T-helper 1 cell treated with Interleukin-12 subunit alpha and Interleukin-12 subunit beta and Interleukin-4 antibody, amounts not matched to agents 30 ng/mL and 1 ng/mL, for 36 hours (primary cell): Measurements from ENCODE around the gene DIS3L2. TPM values are rescaled to one million over a fixed set of nuclear protein-coding genes. Genes with fewer than 3 reads are reported as not detected.
"Not testable (repeated sequence)": the region's sequence is repeated elsewhere in the genome, so short reads cannot be mapped to it uniquely, and the experiment has no call there.

Source experiments
- intact Hi-C: fragments of 100-400 bp; cut with micrococcal nuclease; formaldehyde crosslinking; loops from one replicate; pipeline ENCODE4 v1.15.1; 2024
- total RNA-seq: library from RNA; stranded (reverse); gene quantifications from 2 replicates; pipeline ENCODE4 v1.2.3, GENCODE V29; 2022

The DIS3L2 gene
- total RNA-seq, 1 donor from 2014 or later, result 45.6 TPM

DNA sequence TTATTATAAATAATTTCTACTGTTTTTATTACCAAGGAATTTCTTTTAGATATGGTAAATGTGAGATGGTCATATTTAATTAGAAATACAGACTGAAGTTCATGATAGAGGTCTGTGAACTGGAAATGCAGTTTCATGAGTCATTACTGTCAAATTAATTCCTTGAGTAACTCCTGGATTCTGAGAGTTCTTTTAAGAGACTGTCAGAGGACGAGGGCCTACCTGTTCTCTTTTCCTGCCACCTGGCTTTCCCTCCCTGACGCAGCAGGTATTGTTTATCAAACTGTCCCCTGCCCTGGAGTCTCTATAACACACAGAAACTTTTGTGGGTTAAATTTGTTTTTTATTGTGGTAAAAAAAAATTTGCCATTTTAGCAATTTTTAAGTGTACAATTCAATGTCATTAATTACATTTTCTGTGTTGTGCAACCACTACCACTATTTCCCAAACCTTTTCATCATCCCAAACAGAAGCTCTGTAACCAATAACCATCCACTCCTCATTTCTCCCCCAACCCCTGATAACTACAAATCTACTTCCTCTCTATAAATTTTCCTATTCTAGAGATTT is 142.6 kb downstream of the DIS3L2 start:
- intact Hi-C loops, result no loop called here

DNA sequence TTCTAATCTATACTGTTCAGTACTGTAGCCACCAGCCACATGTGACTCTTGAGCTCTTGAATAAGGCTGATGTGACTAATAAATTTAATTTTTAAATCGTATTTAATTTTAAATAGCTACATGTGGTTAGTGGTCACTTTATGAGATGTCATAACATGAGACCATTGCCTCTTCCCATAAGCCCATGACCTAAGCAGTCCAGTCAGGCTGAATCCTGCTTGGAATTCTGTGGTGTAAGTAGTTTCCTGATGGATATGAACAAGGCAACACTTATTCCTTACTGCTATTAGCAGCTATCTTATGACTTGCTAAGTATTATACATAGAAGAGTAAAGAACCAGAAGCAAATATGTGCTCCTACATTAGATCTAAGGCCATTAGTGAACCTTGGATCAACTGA is 150.0 kb downstream of the DIS3L2 start:
- intact Hi-C loops, result no loop called here

DNA sequence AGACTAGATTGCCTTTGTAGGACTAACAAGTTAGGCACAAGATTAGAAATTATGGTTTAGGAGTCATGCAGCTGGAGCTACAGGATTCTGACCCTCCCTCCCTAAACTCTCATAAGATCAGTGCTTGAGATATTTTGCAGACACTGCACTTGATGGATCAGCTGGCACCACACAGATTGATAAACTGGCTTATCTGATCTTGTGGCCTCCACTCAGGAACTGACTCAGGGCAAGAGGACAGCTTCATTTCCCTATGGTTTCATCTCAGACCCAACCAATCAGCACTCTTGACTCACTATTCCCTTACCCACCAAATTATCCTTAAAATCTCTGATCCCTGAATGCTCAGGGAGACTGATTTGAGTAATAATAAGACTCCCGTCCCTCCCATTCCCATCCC is 152.3 kb downstream of the DIS3L2 start:
- intact Hi-C loops, result no loop called here

DNA sequence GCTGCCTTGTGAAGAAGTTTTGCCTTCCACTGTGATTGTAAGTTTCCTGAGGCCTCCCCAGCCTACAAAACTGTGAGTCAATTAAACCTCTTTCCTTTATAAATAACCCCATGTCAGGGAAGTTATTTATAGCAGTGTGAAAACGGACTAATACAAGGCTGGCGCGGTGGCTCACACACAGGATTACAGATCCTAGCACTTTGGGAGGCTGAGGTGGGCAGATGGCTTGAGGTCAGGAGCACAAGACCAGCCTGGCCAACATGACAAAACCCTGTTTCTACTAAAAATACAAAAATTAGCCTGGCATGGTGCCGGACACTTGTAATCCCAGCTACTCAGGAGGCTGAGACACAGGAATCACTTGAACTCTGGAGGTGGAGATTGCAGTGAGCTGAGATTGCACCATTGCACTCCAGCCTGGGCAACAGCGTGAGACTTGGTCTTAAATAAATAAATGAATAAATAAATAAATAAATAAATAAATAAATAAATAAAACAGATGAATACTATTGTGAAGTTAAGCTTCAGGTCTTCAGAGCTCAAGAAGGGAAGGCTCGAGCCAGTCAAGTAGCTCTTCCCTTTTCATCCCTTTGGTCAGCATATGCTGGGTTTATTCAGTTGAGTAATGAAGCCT is 154.3 kb downstream of the DIS3L2 start:
- intact Hi-C loops, result not testable (repeated sequence)

DNA sequence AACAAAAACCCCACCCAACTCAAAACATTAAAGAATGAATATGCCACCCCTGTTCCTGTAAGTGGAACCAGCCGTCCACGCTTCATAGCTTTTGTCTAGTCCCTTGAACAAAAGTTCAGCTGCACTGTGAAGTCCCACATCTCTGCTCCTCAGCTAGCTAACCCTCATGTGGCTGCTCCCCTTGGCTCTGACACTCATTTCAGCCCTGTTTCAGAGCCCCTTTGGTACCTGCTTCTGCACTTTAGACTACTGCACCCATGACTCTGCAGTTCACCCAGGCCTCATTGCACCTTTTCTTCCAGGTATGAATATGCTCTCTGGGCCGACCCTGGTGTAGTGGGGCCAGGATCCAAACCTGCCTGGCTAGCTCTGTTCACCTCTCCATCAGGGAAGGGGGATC is 155.3 kb downstream of the DIS3L2 start:
- intact Hi-C loops, result no loop called here

DNA sequence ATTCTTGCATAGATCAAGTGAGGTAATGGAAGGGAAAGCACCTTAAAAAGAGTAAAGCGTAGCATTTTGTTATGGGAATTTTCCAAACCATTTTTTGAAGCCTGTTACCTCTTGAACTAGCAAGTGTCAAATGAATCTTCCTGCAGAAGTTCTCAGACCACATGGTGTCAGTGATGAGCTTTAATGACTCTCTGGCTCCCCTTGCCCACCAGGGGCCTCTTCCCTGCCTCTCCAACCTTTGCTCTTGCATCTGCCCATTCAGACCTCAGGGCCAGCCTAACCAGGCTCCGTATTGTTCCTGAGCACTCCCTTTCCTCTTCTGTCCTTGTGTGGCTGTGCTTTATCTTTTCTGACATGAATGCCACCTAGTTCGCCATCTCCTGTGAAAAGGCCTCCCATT is 155.9 kb downstream of the DIS3L2 start:
- intact Hi-C loops, result no loop called here

DNA sequence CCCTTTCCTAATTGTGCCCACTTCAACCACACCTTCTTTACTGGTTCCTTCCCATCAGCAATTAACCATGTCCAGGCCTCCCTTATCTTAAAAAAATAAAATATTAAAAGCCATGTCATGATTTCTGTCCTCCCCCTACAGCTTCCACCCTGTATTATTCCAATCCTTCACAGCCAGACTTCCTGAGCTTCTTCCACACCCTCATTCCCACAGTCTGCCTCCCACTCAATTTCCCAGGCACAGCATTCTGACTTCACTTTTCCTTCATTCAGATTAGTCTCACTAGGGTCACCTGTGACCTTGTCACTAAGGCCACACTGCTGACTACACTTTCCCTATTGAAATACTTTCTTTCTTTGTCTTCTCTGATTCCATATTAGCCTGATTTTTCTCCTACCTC is 159.4 kb downstream of the DIS3L2 start:
- intact Hi-C loops, result no loop called here

DNA sequence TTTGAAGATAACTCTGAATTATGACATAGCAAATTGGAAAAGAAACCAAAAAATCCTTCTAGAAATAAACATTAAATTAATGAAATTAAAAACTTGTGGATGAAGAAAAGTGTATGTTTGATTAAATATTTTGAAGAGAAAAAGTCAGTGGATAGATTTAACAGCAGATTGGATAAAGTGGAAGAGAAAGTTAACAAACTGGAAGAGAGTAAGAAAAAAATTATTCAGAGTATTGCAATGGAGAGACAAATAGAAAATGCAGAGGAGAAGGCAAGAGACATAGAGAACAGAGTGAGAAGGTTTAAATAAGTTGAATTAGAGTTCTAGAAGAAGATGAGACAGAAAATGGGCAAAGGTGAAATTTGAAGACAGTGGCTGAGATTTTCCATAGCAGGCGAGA is 162.8 kb downstream of the DIS3L2 start:
- intact Hi-C loops, result no loop called here

DNA sequence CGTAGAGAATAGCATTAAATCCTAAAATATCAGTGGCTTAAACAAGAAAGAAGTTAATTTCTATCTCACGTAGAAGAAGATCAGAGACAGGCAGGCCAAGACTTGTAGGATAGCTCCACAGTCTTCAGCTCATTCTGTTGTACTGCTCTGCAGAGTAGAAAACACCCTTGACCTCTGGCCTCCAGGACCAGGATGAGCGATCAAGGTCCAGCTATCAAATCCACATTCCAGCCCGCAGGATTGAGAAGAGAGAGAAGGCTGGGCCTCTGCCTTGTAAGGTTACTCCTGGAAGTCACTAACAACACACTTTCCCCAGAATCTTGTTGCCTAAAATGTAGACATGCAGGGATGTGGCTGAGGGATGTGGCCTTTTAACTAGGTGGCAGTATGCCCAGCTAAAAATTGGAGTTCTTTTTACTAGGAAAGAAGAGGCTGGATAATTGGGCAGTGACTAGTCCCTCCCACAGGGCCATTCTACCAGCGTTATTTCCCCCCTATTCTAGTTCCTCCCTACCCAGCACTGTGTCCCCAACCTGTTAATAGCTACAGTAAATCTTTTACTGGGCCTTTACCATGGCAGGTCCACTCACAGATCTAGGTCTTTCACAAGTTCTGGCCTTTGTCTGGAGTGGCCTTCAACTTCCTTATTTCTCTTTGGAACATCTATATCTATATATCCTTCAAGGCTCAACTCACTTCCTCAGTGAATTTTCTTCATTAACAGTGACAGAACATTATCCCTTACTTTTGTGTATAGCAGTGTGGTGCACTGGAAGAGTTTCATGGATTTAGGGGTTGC is 165.0 kb downstream of the DIS3L2 start:
- intact Hi-C loops, result no loop called here

DNA sequence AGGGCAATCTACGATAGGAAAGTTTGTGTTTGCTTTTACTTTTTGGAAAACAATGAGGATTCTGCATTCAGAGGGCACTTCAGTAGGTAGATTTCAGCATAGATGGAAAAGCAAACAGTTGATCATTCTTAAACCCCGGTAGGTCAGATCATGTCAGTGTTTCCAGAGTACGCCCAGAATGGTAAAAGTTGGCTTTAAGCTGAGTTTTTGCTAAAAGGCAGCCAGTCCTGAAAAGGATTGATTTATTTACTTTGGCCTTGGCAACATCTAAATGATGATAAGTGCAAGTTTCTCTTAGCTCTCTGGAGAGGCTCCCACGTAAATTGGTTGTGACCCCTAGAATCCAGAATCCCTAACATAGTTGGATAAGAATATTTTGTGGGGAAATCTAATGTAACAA is 168.0 kb downstream of the DIS3L2 start:
- intact Hi-C loops, result no loop called here

DNA sequence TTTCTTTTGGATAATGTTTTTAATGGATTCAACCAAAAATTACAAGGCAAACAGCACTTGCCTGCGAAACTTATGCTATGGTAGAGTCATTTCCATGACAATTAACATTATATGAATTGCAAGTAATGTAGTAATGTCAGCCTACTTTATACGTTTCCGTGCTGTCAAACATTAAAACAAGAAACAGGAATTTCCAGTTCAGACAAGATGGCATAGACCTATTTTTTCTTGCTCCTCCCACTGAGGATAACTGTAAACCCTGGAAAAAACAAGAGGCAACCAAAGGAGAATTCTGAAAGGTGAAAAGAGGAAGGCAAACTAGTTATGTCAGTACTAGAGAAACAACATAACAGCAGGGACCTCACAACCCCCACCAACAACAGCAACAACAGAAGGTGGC is 170.7 kb downstream of the DIS3L2 start:
- intact Hi-C loops, result no loop called here

DNA sequence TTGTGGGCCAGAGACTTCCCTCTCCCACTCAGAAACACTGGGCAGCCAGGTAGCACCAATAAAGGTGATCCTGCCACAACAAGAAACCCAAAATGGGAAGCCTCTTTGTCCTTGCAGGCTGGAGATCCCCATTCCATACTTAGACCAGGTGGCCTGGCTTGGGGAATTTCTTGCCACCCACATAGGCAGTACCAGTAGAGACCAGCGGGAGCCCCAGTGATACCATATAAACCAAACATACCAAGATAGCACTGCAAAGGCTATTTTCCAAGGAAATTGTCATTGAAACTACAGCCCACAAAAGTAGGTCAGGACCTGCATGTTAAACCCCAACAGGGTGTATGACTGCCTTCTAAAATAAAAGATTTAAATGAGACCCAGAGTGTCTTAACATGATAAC is 171.6 kb downstream of the DIS3L2 start:
- intact Hi-C loops, result no loop called here

DNA sequence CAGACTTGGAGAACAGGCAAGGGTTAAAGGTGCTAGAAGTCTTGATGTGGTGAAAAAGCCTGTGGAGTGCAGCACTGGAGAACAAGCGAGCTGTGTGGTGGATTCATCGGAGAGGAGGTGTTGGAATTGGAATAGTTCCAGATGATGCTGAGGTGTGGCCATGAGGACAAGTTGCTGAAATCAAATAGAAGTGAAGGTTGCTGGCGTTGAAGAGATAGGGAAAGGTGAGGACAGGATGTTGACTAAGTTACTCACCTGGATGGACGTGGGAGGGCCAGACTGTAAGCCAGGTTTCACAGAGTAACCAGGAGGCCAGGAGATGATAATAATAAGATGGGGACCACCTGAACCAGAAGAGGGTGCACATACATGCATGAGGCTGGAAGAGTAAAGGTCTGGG is 173.4 kb downstream of the DIS3L2 start:
- intact Hi-C loops, result no loop called here

DNA sequence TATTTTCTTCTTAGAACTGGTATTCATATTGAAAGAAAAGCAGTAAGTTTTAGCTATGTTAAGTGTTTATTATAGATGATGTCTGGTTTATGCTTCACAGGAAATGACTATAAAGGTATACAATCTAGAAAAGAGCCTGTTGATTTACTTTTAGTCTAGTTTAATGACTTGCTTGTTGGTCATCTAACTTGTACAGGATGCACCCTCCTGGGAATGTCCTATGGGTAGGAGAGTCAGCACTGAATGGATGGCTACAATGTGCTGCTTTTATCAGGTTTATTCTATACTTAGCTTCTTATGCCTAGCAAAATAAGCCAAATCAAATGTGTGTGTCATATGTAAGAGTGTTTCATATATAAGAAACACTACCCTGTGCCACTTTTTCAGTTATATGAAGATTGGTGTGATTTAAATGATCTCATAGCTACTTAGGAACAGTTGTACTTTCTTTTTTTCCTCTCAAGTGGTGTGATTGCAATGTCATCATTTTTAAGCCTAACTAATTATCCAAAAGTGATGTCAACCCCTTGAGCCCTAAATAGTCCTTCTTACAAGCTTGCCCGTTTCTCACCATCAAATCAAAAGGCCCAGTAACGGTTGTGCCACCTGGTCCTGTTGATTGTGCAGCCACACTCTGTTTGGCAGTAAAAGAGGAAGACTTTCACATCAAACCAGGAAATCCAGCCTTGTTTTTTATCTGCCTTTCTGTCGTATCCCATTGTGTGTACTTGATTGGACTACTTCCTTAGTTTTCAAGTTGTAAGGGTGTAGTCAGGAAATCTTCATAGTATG is 176.0 kb downstream of the DIS3L2 start:
- intact Hi-C loops, result loop anchor here (2.0 kb wide), 1 partner anchor 211 kb away; the partner anchor contains the start of gene NPPC

DNA sequence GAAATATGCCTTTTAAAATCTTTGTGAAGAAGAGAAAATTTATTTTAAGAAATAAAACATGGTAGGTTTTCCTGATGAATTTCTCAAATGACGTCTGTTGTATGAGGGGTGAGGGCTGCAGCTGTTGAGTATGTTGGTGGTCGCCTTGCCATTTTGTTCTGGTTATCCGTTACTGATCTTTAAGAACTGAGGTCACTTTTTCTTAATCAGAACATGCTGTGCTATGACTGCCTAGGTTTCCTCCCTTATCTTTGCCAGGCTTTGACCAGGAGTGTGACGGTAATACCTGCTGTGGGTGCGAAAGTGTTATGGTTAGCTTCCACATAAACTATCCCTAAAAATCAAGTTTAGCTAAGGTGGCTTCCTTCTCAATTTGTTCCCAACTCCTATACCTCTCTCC is 176.9 kb downstream of the DIS3L2 start:
- intact Hi-C loops, result loop anchor here (2.0 kb wide), 1 partner anchor 212 kb away; the partner anchor contains the start of gene NPPC

DNA sequence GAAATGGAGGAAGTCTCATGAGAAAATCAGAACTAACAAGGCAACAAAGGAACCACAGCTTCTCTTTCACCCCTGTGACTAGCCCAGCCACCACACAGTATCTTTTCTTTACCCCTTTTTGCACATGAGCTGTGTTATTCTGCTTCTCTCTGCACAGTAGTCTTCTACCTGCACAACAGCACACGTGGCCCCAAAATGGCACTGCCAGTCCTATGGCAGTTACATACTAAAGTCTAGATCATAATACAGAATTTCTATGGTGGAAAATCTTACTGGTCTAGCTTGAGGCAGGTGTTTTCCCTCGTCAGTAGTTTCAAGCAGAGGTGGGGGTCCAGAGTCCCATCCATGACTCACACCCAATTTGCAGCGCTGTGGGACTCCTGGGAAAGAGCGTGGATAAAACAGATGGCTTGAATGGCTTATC is 177.7 kb downstream of the DIS3L2 start:
- intact Hi-C loops, result loop anchor here (2.0 kb wide), 1 partner anchor 212 kb away; the partner anchor contains the start of gene NPPC

DNA sequence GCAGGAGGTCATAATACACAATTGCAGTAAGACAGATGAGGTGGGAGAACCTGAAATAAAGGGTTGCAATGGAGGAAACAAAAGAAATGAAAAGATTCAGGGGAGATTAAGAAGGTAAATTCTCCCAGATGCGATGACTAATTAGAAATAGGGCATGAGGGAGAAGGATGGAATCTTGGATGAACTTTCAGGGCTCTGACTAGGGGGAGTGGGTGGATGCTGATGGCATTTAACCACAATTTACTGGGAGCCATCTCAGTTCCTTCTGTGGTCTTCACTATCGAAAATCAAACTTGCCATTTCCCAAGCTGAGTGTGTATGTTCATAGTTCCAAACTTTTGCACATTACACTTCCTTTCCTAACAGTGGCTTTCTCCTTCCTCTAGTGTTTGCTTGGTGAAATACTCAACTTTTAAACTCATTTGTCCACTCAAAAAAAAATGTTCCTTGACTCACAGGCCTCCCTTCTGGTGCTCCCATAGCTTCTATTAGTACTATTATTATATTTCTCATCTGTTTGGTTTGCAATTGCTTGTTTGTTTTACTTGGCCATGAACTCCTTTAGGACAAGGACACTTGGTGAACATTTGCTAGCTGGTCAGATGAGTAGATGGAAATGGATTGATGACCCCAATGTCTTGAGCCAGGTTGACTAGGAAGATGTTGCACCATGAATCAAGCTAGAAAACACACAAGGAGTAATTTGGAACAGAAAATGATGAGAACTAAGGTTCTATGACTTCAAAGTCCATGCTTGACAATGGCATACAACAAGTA is 178.5 kb downstream of the DIS3L2 start:
- intact Hi-C loops, result loop anchor here (2.0 kb wide), 1 partner anchor 213 kb away; the partner anchor contains the start of gene NPPC

DNA sequence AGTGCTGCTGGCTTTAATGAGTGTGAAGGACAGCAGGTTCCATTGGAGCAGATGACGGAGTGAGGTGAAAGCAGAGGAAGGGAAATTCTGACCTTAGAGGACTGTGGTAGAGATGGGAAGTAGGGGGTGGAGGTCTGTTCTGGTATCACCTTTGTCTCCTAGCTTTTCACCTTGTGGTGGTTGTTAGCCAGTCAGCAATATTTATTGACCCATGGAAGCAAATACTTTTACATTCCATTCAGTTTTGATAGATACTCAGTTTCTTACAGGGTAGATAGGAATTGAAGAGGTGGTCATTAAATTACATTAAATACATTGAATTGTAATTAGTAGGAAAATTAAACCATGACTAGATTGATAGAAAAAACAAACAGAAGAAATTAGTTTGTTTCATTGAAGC is 180.1 kb downstream of the DIS3L2 start:
- intact Hi-C loops, result no loop called here

DNA sequence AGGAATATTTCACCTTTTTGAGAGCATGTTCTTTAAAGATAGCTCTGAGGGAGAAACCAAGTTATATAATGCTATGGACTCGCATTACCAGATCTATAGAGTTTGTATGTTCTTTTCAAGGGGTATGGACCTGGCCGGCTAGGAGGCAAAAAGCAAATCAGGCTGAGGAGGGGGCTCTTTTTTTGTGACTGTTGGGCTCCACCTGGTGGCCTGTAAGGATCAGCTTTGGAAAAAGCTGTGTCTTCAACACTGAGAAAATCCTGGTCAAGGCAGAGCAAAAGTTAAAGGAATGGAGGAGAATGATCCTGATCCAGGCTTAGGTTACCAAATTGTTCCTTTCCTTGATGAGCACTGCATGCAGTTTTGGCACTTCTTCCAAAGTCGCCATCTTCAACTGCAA is 180.5 kb downstream of the DIS3L2 start:
- intact Hi-C loops, result loop anchor here (1.0 kb wide), 1 partner anchor 217 kb away; no protein-coding TSS in a partner anchor

DNA sequence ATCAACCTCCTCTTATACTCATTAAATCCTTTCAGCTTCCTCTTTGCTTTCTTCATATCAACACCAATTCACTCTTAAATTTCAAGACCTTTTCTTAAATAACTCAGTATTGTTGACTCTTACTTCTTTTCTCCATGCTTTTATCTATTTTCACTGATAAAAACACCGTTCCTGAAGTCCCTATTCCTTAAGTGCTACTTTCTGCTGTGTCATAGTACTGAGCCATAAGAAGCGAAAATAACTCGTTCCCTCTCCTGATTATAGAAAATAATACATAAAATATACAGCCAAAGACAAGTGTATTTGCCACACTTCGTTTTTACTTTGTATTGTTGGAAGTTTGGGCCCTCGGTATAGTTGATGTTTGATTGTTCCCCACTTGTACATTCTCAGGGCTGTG is 181.0 kb downstream of the DIS3L2 start:
- intact Hi-C loops, result loop anchor here (1.0 kb wide), 1 partner anchor 217 kb away; no protein-coding TSS in a partner anchor

DNA sequence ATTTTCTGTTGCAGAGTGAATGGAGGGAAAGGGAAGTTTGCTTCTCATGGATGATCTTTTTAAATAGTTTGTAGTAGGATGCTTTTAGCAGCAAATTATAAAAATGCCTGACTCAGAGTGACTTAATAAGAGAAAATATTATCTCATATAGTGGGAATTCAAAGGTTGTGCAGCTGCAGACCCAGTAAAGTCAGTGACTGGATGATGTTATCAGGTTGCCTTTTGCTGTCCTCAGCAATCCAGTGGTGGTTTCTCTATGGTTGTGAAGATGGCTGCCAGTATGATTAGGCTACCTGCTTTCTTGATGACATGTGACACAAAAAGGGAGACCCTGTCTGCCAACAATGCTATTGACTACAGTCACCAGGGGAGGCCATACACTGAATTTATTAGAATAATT is 184.8 kb downstream of the DIS3L2 start:
- intact Hi-C loops, result loop anchor here (5.0 kb wide), 1 partner anchor 181 kb away; no protein-coding TSS in a partner anchor
